ENCODE results near the gene ATP5PO.

- TF ChIP-seq CTCF (IDR thresholded peaks at IDR 0.05; ENCODE audit: low read depth, low read length) (no peak), EZH2phosphoT487 (IDR thresholded peaks at IDR 0.05; ENCODE audit: low read depth) (no peak)
Observed at GRCh38 chr21:33857846-33858666, 57.5 kb downstream of the ATP5PO start.
